Measurements from ENCODE around the gene UTS2. TPM values are rescaled to one million over a fixed set of nuclear protein-coding genes. Genes with fewer than 3 reads are reported as not detected.
A peak's percentile ranks its signal among the peaks of the same experiment; 100 is the strongest.

UTS2 gene
- total and polyA plus RNA-seq, 9 of the 15 experiments (the other 6 are each of a cell fraction or from before 2014, with no cell fraction given): 0.22 to 0.29 TPM; not detected in 7

GRCh38 chr1:7838714-7839113 lies 14.2 kb downstream of the UTS2 start:
- intact Hi-C loops (cut with micrococcal nuclease) (no loop called here), in situ Hi-C loops (cut with MboI) (no loop called here)
- H2AFZ ChIP-seq (ENCODE audit: low read depth, low read length): no peak overlapping the region
- no peak overlapping the region; the same call in 1 of the 2 replicates for H3K4me2 ChIP-seq (ENCODE audit: insufficient read depth, low read length)
- H3K9ac ChIP-seq (ENCODE audit: insufficient read depth in 1 of 2, low read depth in 2 of 2, low read length in 2 of 2): no peak overlapping the region
- H3K27ac ChIP-seq (ENCODE audit: extremely low read depth, low read depth, low read length): no peak overlapping the region
- peaks cover 7% of the 10 kb centered on the region; the same call in 1 of the 3 replicates for H3K79me2 ChIP-seq (ENCODE audit: control insufficient read depth, insufficient read depth, low read length)
- WGBS (ENCODE audit: insufficient coverage, low coverage, missing lambda C conversion rate): 58% methylated on average over 2 of the region's 2 CpGs
- ChIA-PET CTCF (ENCODE audit: low intra/inter-chr PET ratio) (no interaction called here), POLR2A (no interaction called here)
- no peaks in the 10 kb centered on the region for H3K9me1 ChIP-seq (ENCODE audit: control insufficient read depth, insufficient read depth, low read length)
- TF ChIP-seq ATF4 (CRISPR knock-in tag; IDR thresholded peaks at IDR 0.05) (no peak), ZNF507 (tag; conservative IDR thresholded peaks at IDR 0.05) (peak; percentile 98), MTF1 (CRISPR knock-in tag; IDR thresholded peaks at IDR 0.05; ENCODE audit: borderline replicate concordance) (no peak), PHB (CRISPR knock-in tag; IDR thresholded peaks at IDR 0.05) (no peak), GTF3C2 (IDR thresholded peaks at IDR 0.05; ENCODE audit: borderline replicate concordance, extremely low read depth, insufficient read length) (no peak), CBX3 (IDR thresholded peaks at IDR 0.05; ENCODE audit: borderline replicate concordance in 1 of 2, low read length in 2 of 2) (0 out of 3 replicates have a peak, but pooled peaks of 1 of the 2 experiments have one; percentile 37), MEF2D (tag; conservative IDR thresholded peaks at IDR 0.05; ENCODE audit: low read depth) (no peak), PCBP2 (IDR thresholded peaks at IDR 0.05; ENCODE audit: low read depth, low read length, poor library complexity, severe bottlenecking) (no peak), RBM14 (IDR thresholded peaks at IDR 0.05; ENCODE audit: borderline replicate concordance, insufficient read depth, low read depth, low read length) (no peak), ETS2 (tag; IDR thresholded peaks at IDR 0.05; ENCODE audit: borderline replicate concordance, poor library complexity, severe bottlenecking) (no peak), FOXJ2 (tag; IDR thresholded peaks at IDR 0.05) (no peak), POLR3A (IDR thresholded peaks at IDR 0.05; ENCODE audit: borderline replicate concordance, extremely low read depth, insufficient read depth, insufficient read length) (no peak), ZNF561 (CRISPR knock-in tag; conservative IDR thresholded peaks at IDR 0.05) (no peak), ZNF354B (CRISPR knock-in tag; IDR thresholded peaks at IDR 0.05) (peak; percentile 92), MAX (CRISPR knock-in tag; IDR thresholded peaks at IDR 0.05) (no peak), NUFIP1 (IDR thresholded peaks at IDR 0.05; ENCODE audit: partially characterized antibody) (no peak)
- ATAC-seq (no peak), DNase-seq (ENCODE audit: extremely low read depth in 1 of 4, low spot score in 3 of 4) (no peak), FAIRE-seq (no peak)
- peaks cover 78% of the 10 kb centered on the region for H3K36me3 ChIP-seq (ENCODE audit: control insufficient read depth, insufficient read depth, low read length)
- no peak overlapping the region for H3K4me3 ChIP-seq
- 0 out of 2 replicates have a peak, but pooled peaks cover 1% of the 10 kb centered on the region for H3K9me3 ChIP-seq (replicated peaks; ENCODE audit: control insufficient read depth, insufficient read depth, low read depth, low read length)
- BruUV-seq (replicated peaks): no TSS peak
- H3K27me3 ChIP-seq (ENCODE audit: control insufficient read depth in 2 of 2, insufficient read depth in 2 of 2, low read length in 2 of 2): no peaks in the 10 kb centered on the region
- H4K20me1 ChIP-seq (replicated peaks; ENCODE audit: control insufficient read depth, insufficient read depth, low read length): no peaks in the 10 kb centered on the region
- H3K4me1 ChIP-seq (replicated peaks in 1 of 2; ENCODE audit: control insufficient read depth in 2 of 2, insufficient read depth in 2 of 2, low read length in 2 of 2): no peaks in the 10 kb centered on the region

Data from K562 (cell line).